COLO668 (cell line): ENCODE results near the gene MGME1.

Source experiments
- DNase-seq: peaks from one replicate; lab custom pipeline; 2025; ENCODE audit not compliant: unreplicated experiment; lab: John Stamatoyannopoulos, UW

MGME1 gene

GRCh38 chr20:17992224-17992637 lies 23.4 kb downstream of the MGME1 start:
- DNase-seq = no peak

- no peak for DNase-seq
Measured at GRCh38 chr20:17992847-17993513, 24.2 kb downstream of the MGME1 start.

GRCh38 chr20:17993546-17993945 lies 24.7 kb downstream of the MGME1 start:
- no peak for DNase-seq

GRCh38 chr20:17995967-17996819 lies 27.4 kb downstream of the MGME1 start:
- DNase-seq = peak; percentile 16

- DNase-seq = no peak
Measured at GRCh38 chr20:17998446-17998845, 29.6 kb downstream of the MGME1 start.

- DNase-seq = no peak
Measured at GRCh38 chr20:17999566-17999965, 30.7 kb downstream of the MGME1 start.

GRCh38 chr20:18001131-18001921 lies 32.5 kb downstream of the MGME1 start:
- DNase-seq = no peak

GRCh38 chr20:18003897-18004296 lies 35.1 kb downstream of the MGME1 start:
- no peak for DNase-seq

- DNase-seq = no peak
Measured at GRCh38 chr20:18004384-18005031, 35.7 kb downstream of the MGME1 start.

GRCh38 chr20:18005170-18005989 lies 36.6 kb downstream of the MGME1 start:
- DNase-seq = no peak

GRCh38 chr20:18005990-18006364 lies 37.2 kb downstream of the MGME1 start:
- no peak for DNase-seq

GRCh38 chr20:18006684-18007083 lies 37.9 kb downstream of the MGME1 start:
- DNase-seq = no peak

- no peak for DNase-seq
Measured at GRCh38 chr20:18007534-18008292, 38.9 kb downstream of the MGME1 start.

GRCh38 chr20:18009116-18009515 lies 40.3 kb downstream of the MGME1 start:
- no peak for DNase-seq

GRCh38 chr20:18011482-18011881 lies 42.7 kb downstream of the MGME1 start:
- no peak for DNase-seq

- no peak for DNase-seq
Measured at GRCh38 chr20:18011951-18012645, 43.3 kb downstream of the MGME1 start.

GRCh38 chr20:18012901-18013300 lies 44.1 kb downstream of the MGME1 start:
- DNase-seq = no peak

- no peak for DNase-seq
Measured at GRCh38 chr20:18014411-18014810, 45.6 kb downstream of the MGME1 start.

- no peak for DNase-seq
Measured at GRCh38 chr20:18016772-18017171, 48.0 kb downstream of the MGME1 start.
